HEK293 (cell line): ENCODE measurements around the gene RLF.

Experiments
- HOXA7 ChIP-seq: sonication (generic); formaldehyde crosslinking; IDR thresholded peaks from 2 replicates; pipeline ENCODE4 v1.8.1; 2022; ENCODE audit warnings: missing genetic modification reagents, borderline replicate concordance
- SALL2 ChIP-seq: fragments of 450-650 bp; formaldehyde crosslinking; IDR thresholded peaks from 2 replicates; pipeline ENCODE4 v1.5.0; 2017; ENCODE audit warnings: missing biosample characterization, mild to moderate bottlenecking, missing genetic modification characterization, borderline replicate concordance
- ZBTB17 ChIP-seq: fragments of 450-650 bp; formaldehyde crosslinking; IDR thresholded peaks from 2 replicates; pipeline ENCODE4 v1.5.1; 2016; ENCODE audit warnings: missing biosample characterization, missing genetic modification characterization
- ZBTB21 ChIP-seq: fragments of 450-650 bp; formaldehyde crosslinking; IDR thresholded peaks from 2 replicates; pipeline ENCODE4 v1.5.1; 2017; ENCODE audit warnings: missing biosample characterization, missing genetic modification characterization
- ZFP37 ChIP-seq: fragments of 450-650 bp; formaldehyde crosslinking; IDR thresholded peaks from 2 replicates; pipeline ENCODE4 v1.5.1; 2016; ENCODE audit warnings: missing biosample characterization, missing genetic modification characterization
- ZNF10 ChIP-seq: fragments of 450-650 bp; formaldehyde crosslinking; IDR thresholded peaks from 2 replicates; pipeline ENCODE4 v1.5.1; 2017; ENCODE audit warnings: missing biosample characterization, missing genetic modification characterization
- ZNF133 ChIP-seq: fragments of 450-650 bp; formaldehyde crosslinking; IDR thresholded peaks from 2 replicates; pipeline ENCODE4 v1.5.1; 2016; ENCODE audit warnings: missing biosample characterization, missing genetic modification characterization
- ZNF157 ChIP-seq: fragments of 450-650 bp; formaldehyde crosslinking; IDR thresholded peaks from 2 replicates; pipeline ENCODE4 v1.5.1; 2016; ENCODE audit warnings: missing biosample characterization, missing genetic modification characterization
- ZNF184 ChIP-seq: fragments of 450-650 bp; IDR thresholded peaks from 2 replicates; pipeline ENCODE4 v1.5.1; 2018; ENCODE audit warnings: missing biosample characterization, mild to moderate bottlenecking, missing genetic modification characterization
- ZNF202 ChIP-seq: fragments of 450-650 bp; formaldehyde crosslinking; IDR thresholded peaks from 2 replicates; pipeline ENCODE4 v1.5.1; 2016; ENCODE audit warnings: missing biosample characterization, missing genetic modification characterization, borderline replicate concordance
- ZNF23 ChIP-seq: fragments of 450-650 bp; formaldehyde crosslinking; IDR thresholded peaks from 2 replicates; pipeline ENCODE4 v1.5.1; 2016; ENCODE audit warnings: missing biosample characterization, missing genetic modification characterization, borderline replicate concordance
- ZNF416 ChIP-seq: fragments of 450-650 bp; formaldehyde crosslinking; IDR thresholded peaks from 2 replicates; pipeline ENCODE4 v1.5.1; 2016; ENCODE audit warnings: missing biosample characterization, missing genetic modification characterization
- ZNF433 ChIP-seq: fragments of 450-650 bp; formaldehyde crosslinking; IDR thresholded peaks from 2 replicates; pipeline ENCODE4 v1.5.1; 2016; ENCODE audit warnings: missing biosample characterization, missing genetic modification characterization, low read depth
- ZNF48 ChIP-seq: fragments of 450-650 bp; formaldehyde crosslinking; IDR thresholded peaks from 2 replicates; pipeline ENCODE4 v1.5.1; 2016; ENCODE audit warnings: missing biosample characterization, missing genetic modification characterization
- ZNF560 ChIP-seq: fragments of 450-650 bp; formaldehyde crosslinking; IDR thresholded peaks from 2 replicates; pipeline ENCODE4 v1.5.1; 2017; ENCODE audit warnings: missing biosample characterization, missing genetic modification characterization, borderline replicate concordance
- ZNF600 ChIP-seq: fragments of 450-650 bp; formaldehyde crosslinking; IDR thresholded peaks from 2 replicates; pipeline ENCODE4 v1.5.1; 2016; ENCODE audit warnings: missing biosample characterization, missing genetic modification characterization
- ZNF623 ChIP-seq: fragments of 450-650 bp; formaldehyde crosslinking; IDR thresholded peaks from 2 replicates; pipeline ENCODE4 v1.5.1; 2016; ENCODE audit warnings: missing biosample characterization, missing genetic modification characterization
- ZNF624 ChIP-seq: fragments of 450-650 bp; formaldehyde crosslinking; IDR thresholded peaks from 2 replicates; pipeline ENCODE4 v1.5.1; 2017; ENCODE audit warnings: missing biosample characterization, missing genetic modification characterization
- ZNF677 ChIP-seq: fragments of 450-650 bp; IDR thresholded peaks from 2 replicates; pipeline ENCODE4 v1.5.0; 2018; ENCODE audit warnings: missing biosample characterization, mild to moderate bottlenecking, missing genetic modification characterization, moderate library complexity
- ZNF76 ChIP-seq: fragments of 450-650 bp; formaldehyde crosslinking; IDR thresholded peaks from 2 replicates; pipeline ENCODE4; 2016; ENCODE audit warnings: low read depth, missing biosample characterization, missing genetic modification characterization, borderline replicate concordance
- ZNF843 ChIP-seq: fragments of 450-650 bp; formaldehyde crosslinking; IDR thresholded peaks from 2 replicates; pipeline ENCODE4 v1.5.1; 2016; ENCODE audit warnings: missing biosample characterization, missing genetic modification characterization
- TF ChIP-seq, protein P1 (sequence below): fragments of 450-650 bp; formaldehyde crosslinking; IDR thresholded peaks from 2 replicates; pipeline ENCODE4 v1.5.1; 2016; ENCODE audit warnings: missing biosample characterization, missing genetic modification characterization
- TF ChIP-seq, protein P2 (sequence below): fragments of 450-650 bp; formaldehyde crosslinking; IDR thresholded peaks from 2 replicates; pipeline ENCODE4 v1.5.1; 2017; ENCODE audit warnings: missing biosample characterization, missing genetic modification characterization
- TF ChIP-seq, protein P3 (sequence below): fragments of 450-650 bp; formaldehyde crosslinking; IDR thresholded peaks from 2 replicates; pipeline ENCODE4 v1.5.1; 2017; ENCODE audit warnings: missing biosample characterization, missing genetic modification characterization
- TF ChIP-seq, protein P4 (sequence below): fragments of 450-650 bp; formaldehyde crosslinking; IDR thresholded peaks from 2 replicates; pipeline ENCODE4 v1.5.1; 2016; ENCODE audit warnings: missing biosample characterization, missing genetic modification characterization
- TF ChIP-seq, protein P5 (sequence below): fragments of 450-650 bp; IDR thresholded peaks from 2 replicates; pipeline ENCODE4 v1.5.1; 2018; ENCODE audit warnings: missing biosample characterization, missing genetic modification characterization
- TF ChIP-seq, protein P6 (sequence below): fragments of 450-650 bp; formaldehyde crosslinking; IDR thresholded peaks from 2 replicates; pipeline ENCODE4 v1.5.1; 2016; ENCODE audit warnings: missing biosample characterization, missing genetic modification characterization
- TF ChIP-seq, protein P7 (sequence below): fragments of 450-650 bp; formaldehyde crosslinking; IDR thresholded peaks from 2 replicates; pipeline ENCODE4 v1.5.1; 2016; ENCODE audit warnings: missing biosample characterization, missing genetic modification characterization, borderline replicate concordance

The RLF gene

DNA sequence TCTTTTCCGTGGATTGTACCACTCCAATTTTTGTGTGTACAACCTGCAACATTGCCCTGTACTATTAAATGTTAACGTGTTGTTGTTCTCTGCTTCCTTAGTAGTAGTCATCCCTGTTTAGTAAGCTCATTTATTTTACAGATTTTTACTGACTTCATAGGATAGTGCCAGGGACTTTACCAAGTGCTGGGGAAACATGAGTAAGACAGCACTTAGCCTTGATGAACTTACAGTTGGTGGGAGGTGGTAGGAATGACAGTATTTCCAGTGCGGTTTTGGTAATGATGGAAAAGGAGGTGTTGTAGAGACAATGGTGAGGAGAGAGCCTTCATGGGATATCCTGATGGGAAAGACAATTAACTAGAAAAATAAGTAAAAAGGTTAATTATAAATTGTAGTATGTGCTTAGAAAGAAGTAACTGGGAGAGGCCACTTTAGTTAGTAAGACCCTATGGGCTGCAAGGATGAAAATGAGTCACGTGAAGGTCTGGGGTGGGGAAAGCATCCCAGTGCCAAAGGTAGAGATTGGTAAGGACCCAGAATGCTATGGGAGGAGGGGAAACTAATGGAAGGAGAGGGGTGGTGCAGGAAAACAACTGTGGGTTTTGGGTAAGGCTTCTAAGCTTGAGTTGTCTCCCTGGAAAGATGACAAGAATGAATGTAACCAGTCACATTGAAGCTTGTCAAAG is 1.7 kb downstream of the RLF start (continued):
- TF ChIP-seq, protein P1, sequence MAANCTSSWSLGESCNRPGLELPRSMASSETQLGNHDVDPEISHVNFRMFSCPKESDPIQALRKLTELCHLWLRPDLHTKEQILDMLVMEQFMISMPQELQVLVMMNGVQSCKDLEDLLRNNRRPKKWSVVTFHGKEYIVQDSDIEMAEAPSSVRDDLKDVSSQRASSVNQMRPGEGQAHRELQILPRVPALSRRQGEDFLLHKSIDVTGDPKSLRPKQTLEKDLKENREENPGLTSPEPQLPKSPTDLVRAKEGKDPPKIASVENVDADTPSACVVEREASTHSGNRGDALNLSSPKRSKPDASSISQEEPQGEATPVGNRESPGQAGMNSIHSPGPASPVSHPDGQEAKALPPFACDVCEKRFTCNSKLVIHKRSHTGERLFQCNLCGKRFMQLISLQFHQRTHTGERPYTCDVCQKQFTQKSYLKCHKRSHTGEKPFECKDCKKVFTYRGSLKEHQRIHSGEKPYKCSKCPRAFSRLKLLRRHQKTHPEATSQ, result no peak
- TF ChIP-seq ZNF202 (tag by site-specific recombination) (no peak), ZNF23 (tag by site-specific recombination) (no peak), ZNF157 (no peak), ZNF843 (tag by site-specific recombination) (no peak), ZBTB21 (no peak), ZNF10 (tag by site-specific recombination) (no peak), HOXA7 (CRISPR knock-in tag) (no peak), ZNF133 (tag by site-specific recombination) (no peak), ZNF623 (tag by site-specific recombination) (no peak), ZNF184 (tag by site-specific recombination) (peak; percentile 10; the same call in 1 of the 2 replicates), ZNF433 (tag by site-specific recombination) (no peak), ZNF624 (tag by site-specific recombination) (no peak), ZNF416 (tag by site-specific recombination) (no peak), ZNF48 (no peak), ZNF600 (tag by site-specific recombination) (peak; percentile 26; the same call in 1 of the 2 replicates), ZNF560 (tag by site-specific recombination) (no peak), ZBTB17 (tag by site-specific recombination) (peak; percentile 66; the same call in 1 of the 2 replicates), SALL2 (tag by site-specific recombination) (no peak), ZNF76 (tag by site-specific recombination) (peak; percentile 28; the same call in 1 of the 2 replicates), ZNF677 (tag by site-specific recombination) (no peak), ZFP37 (tag by site-specific recombination) (no peak)
- TF ChIP-seq, protein P2, sequence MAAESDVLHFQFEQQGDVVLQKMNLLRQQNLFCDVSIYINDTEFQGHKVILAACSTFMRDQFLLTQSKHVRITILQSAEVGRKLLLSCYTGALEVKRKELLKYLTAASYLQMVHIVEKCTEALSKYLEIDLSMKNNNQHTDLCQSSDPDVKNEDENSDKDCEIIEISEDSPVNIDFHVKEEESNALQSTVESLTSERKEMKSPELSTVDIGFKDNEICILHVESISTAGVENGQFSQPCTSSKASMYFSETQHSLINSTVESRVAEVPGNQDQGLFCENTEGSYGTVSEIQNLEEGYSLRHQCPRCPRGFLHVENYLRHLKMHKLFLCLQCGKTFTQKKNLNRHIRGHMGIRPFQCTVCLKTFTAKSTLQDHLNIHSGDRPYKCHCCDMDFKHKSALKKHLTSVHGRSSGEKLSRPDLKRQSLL (tag by site-specific recombination), result no peak
- TF ChIP-seq, protein P3, sequence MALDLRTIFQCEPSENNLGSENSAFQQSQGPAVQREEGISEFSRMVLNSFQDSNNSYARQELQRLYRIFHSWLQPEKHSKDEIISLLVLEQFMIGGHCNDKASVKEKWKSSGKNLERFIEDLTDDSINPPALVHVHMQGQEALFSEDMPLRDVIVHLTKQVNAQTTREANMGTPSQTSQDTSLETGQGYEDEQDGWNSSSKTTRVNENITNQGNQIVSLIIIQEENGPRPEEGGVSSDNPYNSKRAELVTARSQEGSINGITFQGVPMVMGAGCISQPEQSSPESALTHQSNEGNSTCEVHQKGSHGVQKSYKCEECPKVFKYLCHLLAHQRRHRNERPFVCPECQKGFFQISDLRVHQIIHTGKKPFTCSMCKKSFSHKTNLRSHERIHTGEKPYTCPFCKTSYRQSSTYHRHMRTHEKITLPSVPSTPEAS (tag by site-specific recombination), result no peak
- TF ChIP-seq, protein P4, sequence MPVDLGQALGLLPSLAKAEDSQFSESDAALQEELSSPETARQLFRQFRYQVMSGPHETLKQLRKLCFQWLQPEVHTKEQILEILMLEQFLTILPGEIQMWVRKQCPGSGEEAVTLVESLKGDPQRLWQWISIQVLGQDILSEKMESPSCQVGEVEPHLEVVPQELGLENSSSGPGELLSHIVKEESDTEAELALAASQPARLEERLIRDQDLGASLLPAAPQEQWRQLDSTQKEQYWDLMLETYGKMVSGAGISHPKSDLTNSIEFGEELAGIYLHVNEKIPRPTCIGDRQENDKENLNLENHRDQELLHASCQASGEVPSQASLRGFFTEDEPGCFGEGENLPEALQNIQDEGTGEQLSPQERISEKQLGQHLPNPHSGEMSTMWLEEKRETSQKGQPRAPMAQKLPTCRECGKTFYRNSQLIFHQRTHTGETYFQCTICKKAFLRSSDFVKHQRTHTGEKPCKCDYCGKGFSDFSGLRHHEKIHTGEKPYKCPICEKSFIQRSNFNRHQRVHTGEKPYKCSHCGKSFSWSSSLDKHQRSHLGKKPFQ (tag by site-specific recombination), result no peak
- TF ChIP-seq, protein P5, sequence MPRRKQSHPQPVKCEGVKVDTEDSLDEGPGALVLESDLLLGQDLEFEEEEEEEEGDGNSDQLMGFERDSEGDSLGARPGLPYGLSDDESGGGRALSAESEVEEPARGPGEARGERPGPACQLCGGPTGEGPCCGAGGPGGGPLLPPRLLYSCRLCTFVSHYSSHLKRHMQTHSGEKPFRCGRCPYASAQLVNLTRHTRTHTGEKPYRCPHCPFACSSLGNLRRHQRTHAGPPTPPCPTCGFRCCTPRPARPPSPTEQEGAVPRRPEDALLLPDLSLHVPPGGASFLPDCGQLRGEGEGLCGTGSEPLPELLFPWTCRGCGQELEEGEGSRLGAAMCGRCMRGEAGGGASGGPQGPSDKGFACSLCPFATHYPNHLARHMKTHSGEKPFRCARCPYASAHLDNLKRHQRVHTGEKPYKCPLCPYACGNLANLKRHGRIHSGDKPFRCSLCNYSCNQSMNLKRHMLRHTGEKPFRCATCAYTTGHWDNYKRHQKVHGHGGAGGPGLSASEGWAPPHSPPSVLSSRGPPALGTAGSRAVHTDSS (tag by site-specific recombination), result no peak
- TF ChIP-seq, protein P6, sequence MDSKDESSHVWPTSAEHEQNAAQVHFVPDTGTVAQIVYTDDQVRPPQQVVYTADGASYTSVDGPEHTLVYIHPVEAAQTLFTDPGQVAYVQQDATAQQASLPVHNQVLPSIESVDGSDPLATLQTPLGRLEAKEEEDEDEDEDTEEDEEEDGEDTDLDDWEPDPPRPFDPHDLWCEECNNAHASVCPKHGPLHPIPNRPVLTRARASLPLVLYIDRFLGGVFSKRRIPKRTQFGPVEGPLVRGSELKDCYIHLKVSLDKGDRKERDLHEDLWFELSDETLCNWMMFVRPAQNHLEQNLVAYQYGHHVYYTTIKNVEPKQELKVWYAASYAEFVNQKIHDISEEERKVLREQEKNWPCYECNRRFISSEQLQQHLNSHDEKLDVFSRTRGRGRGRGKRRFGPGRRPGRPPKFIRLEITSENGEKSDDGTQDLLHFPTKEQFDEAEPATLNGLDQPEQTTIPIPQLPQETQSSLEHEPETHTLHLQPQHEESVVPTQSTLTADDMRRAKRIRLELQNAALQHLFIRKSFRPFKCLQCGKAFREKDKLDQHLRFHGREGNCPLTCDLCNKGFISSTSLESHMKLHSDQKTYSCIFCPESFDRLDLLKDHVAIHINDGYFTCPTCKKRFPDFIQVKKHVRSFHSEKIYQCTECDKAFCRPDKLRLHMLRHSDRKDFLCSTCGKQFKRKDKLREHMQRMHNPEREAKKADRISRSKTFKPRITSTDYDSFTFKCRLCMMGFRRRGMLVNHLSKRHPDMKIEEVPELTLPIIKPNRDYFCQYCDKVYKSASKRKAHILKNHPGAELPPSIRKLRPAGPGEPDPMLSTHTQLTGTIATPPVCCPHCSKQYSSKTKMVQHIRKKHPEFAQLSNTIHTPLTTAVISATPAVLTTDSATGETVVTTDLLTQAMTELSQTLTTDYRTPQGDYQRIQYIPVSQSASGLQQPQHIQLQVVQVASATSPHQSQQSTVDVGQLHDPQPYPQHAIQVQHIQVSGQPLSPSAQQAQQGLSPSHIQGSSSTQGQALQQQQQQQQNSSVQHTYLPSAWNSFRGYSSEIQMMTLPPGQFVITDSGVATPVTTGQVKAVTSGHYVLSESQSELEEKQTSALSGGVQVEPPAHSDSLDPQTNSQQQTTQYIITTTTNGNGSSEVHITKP (tag by site-specific recombination), result peak; percentile 96
- TF ChIP-seq, protein P7, sequence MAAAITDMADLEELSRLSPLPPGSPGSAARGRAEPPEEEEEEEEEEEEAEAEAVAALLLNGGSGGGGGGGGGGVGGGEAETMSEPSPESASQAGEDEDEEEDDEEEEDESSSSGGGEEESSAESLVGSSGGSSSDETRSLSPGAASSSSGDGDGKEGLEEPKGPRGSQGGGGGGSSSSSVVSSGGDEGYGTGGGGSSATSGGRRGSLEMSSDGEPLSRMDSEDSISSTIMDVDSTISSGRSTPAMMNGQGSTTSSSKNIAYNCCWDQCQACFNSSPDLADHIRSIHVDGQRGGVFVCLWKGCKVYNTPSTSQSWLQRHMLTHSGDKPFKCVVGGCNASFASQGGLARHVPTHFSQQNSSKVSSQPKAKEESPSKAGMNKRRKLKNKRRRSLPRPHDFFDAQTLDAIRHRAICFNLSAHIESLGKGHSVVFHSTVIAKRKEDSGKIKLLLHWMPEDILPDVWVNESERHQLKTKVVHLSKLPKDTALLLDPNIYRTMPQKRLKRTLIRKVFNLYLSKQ (tag by site-specific recombination), result no peak
